ENCODE results near the gene PDE4D. TPM values are rescaled to one million over a fixed set of nuclear protein-coding genes. Genes with fewer than 3 reads are reported as not detected.
"Not testable (repeated sequence)": the region's sequence is repeated elsewhere in the genome, so short reads cannot be mapped to it uniquely, and the experiment has no call there.

PDE4D gene
- total RNA-seq, 1 donor from 2014 or later, result 14.2 TPM

GRCh38 chr5:59786334-59786805 lies 107.2 kb downstream of the PDE4D start:
- peak overlapping the region; percentile 33 for H3K9ac ChIP-seq (ENCODE audit: low read length)
- H3K36me3 Mint-ChIP-seq (ENCODE audit: low read depth, unreplicated experiment), result no peaks in the 10 kb centered on the region
- H3K9me3 Mint-ChIP-seq (ENCODE audit: unreplicated experiment), result no peaks in the 10 kb centered on the region
- no peak overlapping the region for H3K4me3 ChIP-seq (ENCODE audit: insufficient read depth, low read depth, low read length)
- H3K27me3 ChIP-seq (ENCODE audit: insufficient read depth, low read length), result no peaks in the 10 kb centered on the region
- H3K27ac Mint-ChIP-seq (ENCODE audit: unreplicated experiment), result peak overlapping the region; percentile 99
- H3K27me3 Mint-ChIP-seq (ENCODE audit: low read depth, unreplicated experiment), result no peaks in the 10 kb centered on the region
- FAIRE-seq, result peak; percentile 91
- H3K4me2 ChIP-seq (ENCODE audit: low read length), result peak overlapping the region; percentile 61
- peak; percentile 90 for DNase-seq (ENCODE audit: low read depth)
- peaks cover 24% of the 10 kb centered on the region for H3K4me1 ChIP-seq (ENCODE audit: insufficient read depth, low read length)
- TF ChIP-seq CTCF (IDR thresholded peaks at IDR 0.05; ENCODE audit: insufficient read depth, low read depth, low read length) (no peak), EZH2 (IDR thresholded peaks at IDR 0.05; ENCODE audit: insufficient read depth, low read length) (no peak)
- H3K9me3 ChIP-seq (ENCODE audit: insufficient read depth, low read depth, low read length), result no peaks in the 10 kb centered on the region
- H3K79me2 ChIP-seq (ENCODE audit: insufficient read depth, low read length), result no peaks in the 10 kb centered on the region
- peak overlapping the region; percentile 72 for H3K27ac ChIP-seq (ENCODE audit: low read depth, low read length)
- H3K36me3 ChIP-seq (ENCODE audit: insufficient read depth, low read length), result no peaks in the 10 kb centered on the region
- no peaks in the 10 kb centered on the region for H4K20me1 ChIP-seq (ENCODE audit: insufficient read depth, low read length)
- H2AFZ ChIP-seq (ENCODE audit: low read depth, low read length), result peak overlapping the region; percentile 58
- no peak overlapping the region for H3K4me3 Mint-ChIP-seq (ENCODE audit: unreplicated experiment)
- H3K4me1 Mint-ChIP-seq (ENCODE audit: low read depth, unreplicated experiment), result peaks cover 39% of the 10 kb centered on the region

- Mint-ChIP-seq H3K4me1 (ENCODE audit: low read depth, unreplicated experiment) (peaks cover 38% of the 10 kb centered on the region), H3K27me3 (ENCODE audit: low read depth, unreplicated experiment) (no peaks in the 10 kb centered on the region), H3K36me3 (ENCODE audit: low read depth, unreplicated experiment) (no peaks in the 10 kb centered on the region), H3K9me3 (ENCODE audit: unreplicated experiment) (no peaks in the 10 kb centered on the region), H3K27ac (ENCODE audit: unreplicated experiment) (peak overlapping the region; percentile 99), H3K4me3 (ENCODE audit: unreplicated experiment) (no peak overlapping the region)
- Histone ChIP-seq H3K4me3 (ENCODE audit: insufficient read depth, low read depth, low read length) (no peak overlapping the region), H3K9me3 (ENCODE audit: insufficient read depth, low read depth, low read length) (no peaks in the 10 kb centered on the region), H3K27me3 (ENCODE audit: insufficient read depth, low read length) (no peaks in the 10 kb centered on the region), H3K36me3 (ENCODE audit: insufficient read depth, low read length) (no peaks in the 10 kb centered on the region), H3K27ac (ENCODE audit: low read depth, low read length) (peak overlapping the region; percentile 72), H2AFZ (ENCODE audit: low read depth, low read length) (peak overlapping the region; percentile 58), H3K79me2 (ENCODE audit: insufficient read depth, low read length) (no peaks in the 10 kb centered on the region), H3K9ac (ENCODE audit: low read length) (peak overlapping the region; percentile 33), H4K20me1 (ENCODE audit: insufficient read depth, low read length) (no peaks in the 10 kb centered on the region), H3K4me1 (ENCODE audit: insufficient read depth, low read length) (peaks cover 22% of the 10 kb centered on the region), H3K4me2 (ENCODE audit: low read length) (peak overlapping the region; percentile 61)
- FAIRE-seq, result no peak
- no peak for TF ChIP-seq EZH2 (IDR thresholded peaks at IDR 0.05; ENCODE audit: insufficient read depth, low read length)
- no peak for TF ChIP-seq CTCF (IDR thresholded peaks at IDR 0.05; ENCODE audit: insufficient read depth, low read depth, low read length)
- DNase-seq (ENCODE audit: low read depth), result peak; percentile 12
Observed at GRCh38 chr5:59785676-59786333, 107.7 kb downstream of the PDE4D start.

- H3K4me2 ChIP-seq (ENCODE audit: low read length); H4K20me1 ChIP-seq (ENCODE audit: insufficient read depth, low read length); H3K27me3 Mint-ChIP-seq (ENCODE audit: low read depth, unreplicated experiment); H2AFZ ChIP-seq (ENCODE audit: low read depth, low read length); FAIRE-seq; H3K9me3 ChIP-seq (ENCODE audit: insufficient read depth, low read depth, low read length); H3K79me2 ChIP-seq (ENCODE audit: insufficient read depth, low read length); H3K4me3 Mint-ChIP-seq (ENCODE audit: unreplicated experiment); DNase-seq (ENCODE audit: low read depth); H3K9me3 Mint-ChIP-seq (ENCODE audit: unreplicated experiment); H3K36me3 Mint-ChIP-seq (ENCODE audit: low read depth, unreplicated experiment); H3K27ac ChIP-seq (ENCODE audit: low read depth, low read length); H3K9ac ChIP-seq (ENCODE audit: low read length); H3K4me3 ChIP-seq (ENCODE audit: insufficient read depth, low read depth, low read length); H3K27ac Mint-ChIP-seq (ENCODE audit: unreplicated experiment); H3K36me3 ChIP-seq (ENCODE audit: insufficient read depth, low read length); H3K27me3 ChIP-seq (ENCODE audit: insufficient read depth, low read length): not testable (repeated sequence)
- peaks cover 11% of the 10 kb centered on the region for H3K4me1 ChIP-seq (ENCODE audit: insufficient read depth, low read length)
- peaks cover 29% of the 10 kb centered on the region for H3K4me1 Mint-ChIP-seq (ENCODE audit: low read depth, unreplicated experiment)
Observed at GRCh38 chr5:59784708-59785107, 108.8 kb downstream of the PDE4D start.

All from astrocyte (in vitro differentiated cells and primary cell).